ENCODE results near the gene PCYT2. TPM values are rescaled to one million over a fixed set of nuclear protein-coding genes. Genes with fewer than 3 reads are reported as not detected.

The PCYT2 gene
- total RNA-seq, 1 donor from 2014 or later: 27.6 TPM

DNA sequence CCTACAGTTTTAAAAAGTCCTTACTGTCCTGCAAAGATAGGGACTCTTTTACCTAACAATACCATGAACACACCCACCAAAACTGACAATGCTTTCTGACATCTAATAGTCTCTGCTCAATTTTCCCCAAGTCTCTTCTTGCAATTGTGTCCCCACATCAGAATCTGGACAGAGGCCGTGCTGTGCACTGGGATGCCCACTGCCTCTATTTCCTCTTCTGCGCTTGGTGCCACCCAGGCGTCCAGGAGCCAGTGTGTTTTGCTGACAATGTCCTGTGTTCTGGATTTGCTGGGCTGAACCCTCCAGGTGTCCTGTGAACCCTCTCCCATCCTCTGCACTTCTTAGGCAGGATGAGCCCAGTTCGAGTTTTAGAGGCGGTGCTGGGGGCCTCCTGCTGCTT is 33.6 kb downstream of the PCYT2 start:
- no peak for DNase-seq (ENCODE audit: low read depth in 2 of 2)

DNA sequence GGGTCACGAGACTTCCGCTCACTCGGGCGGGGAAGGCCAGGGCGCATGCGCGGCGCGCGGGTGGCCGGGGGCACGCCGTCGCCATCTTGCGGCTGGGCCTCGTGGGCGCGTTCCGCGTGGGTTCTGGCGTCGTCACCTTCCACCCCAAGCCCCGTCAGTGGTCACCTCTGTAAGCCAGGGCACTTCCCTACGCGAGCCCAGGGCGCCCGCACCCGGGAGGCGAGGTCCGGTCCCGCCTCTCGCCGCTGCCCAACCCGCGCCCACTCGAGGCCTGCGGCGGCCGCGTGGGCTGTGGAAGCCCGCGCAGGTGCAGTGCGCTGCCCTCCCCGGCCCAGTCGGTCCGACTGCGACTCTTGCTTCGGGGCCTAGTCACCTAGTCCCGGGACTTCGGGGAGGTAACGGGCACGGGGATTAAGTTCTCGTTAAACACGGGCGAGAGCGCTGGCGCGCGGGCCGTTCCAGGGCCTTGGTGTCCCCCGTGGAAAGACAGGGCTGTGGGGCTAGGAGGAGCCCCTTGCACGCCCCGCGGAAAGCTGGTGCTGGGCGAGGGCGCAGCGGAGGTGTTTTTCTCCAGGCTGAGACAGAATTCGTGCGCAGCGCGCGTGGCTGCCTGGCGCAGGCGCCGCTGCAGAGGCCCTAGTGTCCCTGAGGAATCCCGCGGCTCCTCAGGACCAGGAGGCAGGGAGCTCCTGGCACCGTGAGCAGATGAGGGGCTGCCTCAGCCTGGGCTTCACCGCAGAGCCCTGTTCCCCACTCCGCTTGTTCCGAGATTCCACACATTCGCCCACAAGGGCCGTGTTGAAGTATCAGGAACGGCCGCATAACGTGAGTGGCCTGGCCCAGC is 39.6 kb downstream of the PCYT2 start:
- DNase-seq (ENCODE audit: low read depth in 2 of 2): peak; percentile 91 to 95

GRCh38 chr17:81870981-81871386 is 40.2 kb downstream of the PCYT2 start, which contains the start of gene ARHGDIA:
TSS of gene ARHGDIA (minus strand) at chr17:81871337. CDS start at chr17:81869930, 1,407 bp downstream.
- DNase-seq (ENCODE audit: low read depth in 2 of 2): no peak

- peak; percentile 67 to 69 for DNase-seq (ENCODE audit: low read depth in 2 of 2)
Measured at GRCh38 chr17:81870131-81870980, 40.8 kb downstream of the PCYT2 start.

- DNase-seq (ENCODE audit: low read depth in 2 of 2): peak; percentile 31 to 62
Measured at GRCh38 chr17:81869221-81870130, 41.7 kb downstream of the PCYT2 start.

- DNase-seq (ENCODE audit: low read depth in 2 of 2): peak; percentile 39 to 58
Measured at GRCh38 chr17:81868674-81869220, 42.5 kb downstream of the PCYT2 start.

GRCh38 chr17:81867991-81868673 is 43.1 kb downstream of the PCYT2 start:
- no peak for DNase-seq (ENCODE audit: low read depth in 2 of 2)

- peak; percentile 28 to 30 for DNase-seq (ENCODE audit: low read depth in 2 of 2)
Measured at GRCh38 chr17:81867170-81867990, 43.8 kb downstream of the PCYT2 start.

- DNase-seq (ENCODE audit: low read depth in 2 of 2): peak in 1 of 2 donors; percentile 15
Measured at GRCh38 chr17:81866440-81867169, 44.6 kb downstream of the PCYT2 start.

DNA sequence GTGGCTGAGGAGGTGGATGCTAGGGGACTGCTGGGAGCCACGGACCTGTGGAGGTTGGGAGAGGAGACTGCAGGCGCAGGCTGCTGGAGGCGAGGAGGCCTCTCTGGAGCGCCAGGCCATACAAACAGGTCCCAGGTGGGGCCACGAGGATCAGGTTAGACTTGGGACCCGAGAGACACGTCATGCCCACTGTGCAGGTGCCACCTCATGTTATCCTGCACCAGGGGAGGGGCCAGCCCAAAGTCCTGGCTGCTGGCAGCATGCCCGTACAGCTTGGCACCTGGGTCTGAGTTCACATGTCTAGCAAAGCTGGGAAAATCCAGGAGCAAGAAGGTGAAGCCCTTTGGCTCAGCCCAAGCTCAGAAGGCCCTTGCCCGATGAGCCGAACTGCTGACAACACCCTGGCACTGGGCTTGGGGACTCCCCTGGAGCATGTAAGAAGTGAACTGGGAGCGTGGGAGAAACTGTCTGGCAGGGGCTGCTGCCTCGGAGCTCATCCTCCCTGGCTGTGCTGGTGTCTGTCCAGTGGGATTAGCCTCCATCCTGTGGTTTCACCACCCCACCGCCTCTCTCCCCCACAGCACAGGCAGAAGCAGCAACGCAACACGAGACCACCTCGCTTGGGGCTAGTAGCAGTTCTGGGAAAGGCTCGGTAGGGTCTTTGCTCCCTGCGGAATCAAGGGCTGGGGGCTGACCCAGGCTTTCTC is 45.3 kb downstream of the PCYT2 start:
- DNase-seq (ENCODE audit: low read depth in 2 of 2): peak in 1 of 2 donors; percentile 41

DNA sequence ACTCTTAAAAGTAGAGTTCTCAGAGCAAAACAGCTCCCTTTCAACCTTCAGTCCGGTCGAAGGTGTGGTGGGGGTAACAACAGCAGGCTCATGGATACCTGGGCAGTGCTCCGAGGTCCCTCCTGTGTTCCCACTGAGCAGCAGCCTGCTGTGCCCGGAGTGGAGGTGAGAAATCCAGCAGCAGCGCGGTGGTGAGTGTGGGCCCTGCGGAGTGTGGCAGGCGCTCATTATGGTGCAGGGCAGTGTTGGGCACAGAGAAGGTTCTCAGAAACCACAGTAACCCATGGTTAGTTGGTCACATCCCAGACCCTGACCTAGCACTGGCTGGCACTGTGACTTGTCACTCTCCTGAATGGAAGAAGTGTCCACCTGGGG is 45.9 kb downstream of the PCYT2 start:
- DNase-seq (ENCODE audit: low read depth in 2 of 2): no peak

DNA sequence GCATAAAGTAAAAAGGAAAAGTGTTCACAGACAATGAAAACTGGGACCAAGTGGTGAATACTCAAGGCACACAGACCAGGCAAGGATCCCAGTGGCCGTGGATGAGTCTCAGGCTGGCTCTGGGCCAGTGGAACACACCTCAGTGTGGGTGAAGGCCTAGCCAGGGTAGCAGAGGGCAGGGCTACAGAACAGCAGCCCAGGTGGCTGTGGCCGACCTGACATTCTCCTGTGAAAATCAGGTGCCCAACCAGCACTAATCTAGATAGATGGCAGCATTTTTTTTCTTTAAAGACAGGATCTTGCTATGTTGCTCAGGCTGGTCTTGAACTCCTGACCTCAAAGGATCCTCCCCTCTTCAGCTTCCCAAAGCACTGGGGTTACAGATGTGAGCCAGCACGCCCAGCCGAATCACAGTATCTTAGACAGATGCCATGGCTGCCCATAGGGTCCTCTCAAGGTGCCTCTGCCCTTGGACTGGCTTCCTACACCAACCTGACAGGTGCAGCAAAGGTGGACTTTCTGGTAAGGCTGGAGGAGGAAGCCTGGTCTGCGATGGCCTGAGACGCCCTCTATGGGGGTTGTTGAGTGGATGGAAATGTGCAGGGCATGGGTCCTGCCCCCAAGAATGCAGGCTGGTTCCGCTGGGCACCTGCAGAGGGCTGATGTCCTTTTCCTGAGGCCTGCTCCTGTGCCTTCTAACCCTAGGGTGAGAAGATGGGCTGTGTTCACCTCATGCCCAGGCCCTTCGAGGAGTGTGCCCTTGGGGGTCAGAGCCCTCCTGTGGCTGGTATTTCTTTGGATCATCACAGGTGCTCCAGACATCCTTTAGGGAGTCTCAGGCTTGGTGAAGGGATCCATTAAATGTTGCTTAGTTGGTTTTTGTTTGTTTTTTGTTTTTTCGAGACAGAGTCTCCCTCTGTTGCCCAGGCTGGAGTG is 47.1 kb downstream of the PCYT2 start:
- no peak for DNase-seq (ENCODE audit: low read depth in 2 of 2)

DNA sequence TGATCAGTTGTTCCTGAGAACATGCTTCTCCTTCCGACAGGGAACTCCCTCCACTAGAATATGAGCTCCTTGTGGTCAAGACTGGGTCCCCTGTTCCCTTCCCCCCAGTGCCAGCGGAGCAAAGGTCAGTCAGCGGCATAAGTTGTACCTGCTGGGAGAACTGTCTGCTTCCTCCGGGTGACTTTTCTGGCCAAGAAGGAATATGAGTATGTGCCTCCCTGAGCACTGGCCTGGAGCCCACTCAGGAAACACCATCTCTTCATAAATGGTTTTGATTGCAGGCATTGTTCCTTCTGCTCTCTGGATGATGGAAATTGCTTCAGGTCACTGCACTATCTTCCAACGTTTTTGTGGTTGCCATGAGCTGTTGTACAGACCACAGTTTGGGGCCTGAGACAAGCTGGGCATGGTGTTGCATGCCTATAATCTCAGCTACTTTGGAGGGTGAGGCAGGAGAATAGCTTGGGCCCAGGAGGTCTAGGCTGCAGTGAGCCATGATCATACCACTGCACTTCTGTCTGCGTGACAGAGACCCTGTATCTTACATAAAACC is 48.0 kb downstream of the PCYT2 start:
- DNase-seq (ENCODE audit: low read depth in 2 of 2): no peak

- DNase-seq (ENCODE audit: low read depth in 2 of 2): peak; percentile 100
Measured at GRCh38 chr17:81860756-81861568, 50.2 kb downstream of the PCYT2 start.

GRCh38 chr17:81859906-81860755 is 51.1 kb downstream of the PCYT2 start, which contains the start of gene P4HB:
TSS of gene P4HB (minus strand) at chr17:81860535. CDS start at chr17:81860471, 64 bp downstream.
- peak; percentile 38 to 39 for DNase-seq (ENCODE audit: low read depth in 2 of 2)

Data from lung microvascular endothelial cell (primary cell).